ENCODE results near the gene DPP7.

The DPP7 gene

DNA sequence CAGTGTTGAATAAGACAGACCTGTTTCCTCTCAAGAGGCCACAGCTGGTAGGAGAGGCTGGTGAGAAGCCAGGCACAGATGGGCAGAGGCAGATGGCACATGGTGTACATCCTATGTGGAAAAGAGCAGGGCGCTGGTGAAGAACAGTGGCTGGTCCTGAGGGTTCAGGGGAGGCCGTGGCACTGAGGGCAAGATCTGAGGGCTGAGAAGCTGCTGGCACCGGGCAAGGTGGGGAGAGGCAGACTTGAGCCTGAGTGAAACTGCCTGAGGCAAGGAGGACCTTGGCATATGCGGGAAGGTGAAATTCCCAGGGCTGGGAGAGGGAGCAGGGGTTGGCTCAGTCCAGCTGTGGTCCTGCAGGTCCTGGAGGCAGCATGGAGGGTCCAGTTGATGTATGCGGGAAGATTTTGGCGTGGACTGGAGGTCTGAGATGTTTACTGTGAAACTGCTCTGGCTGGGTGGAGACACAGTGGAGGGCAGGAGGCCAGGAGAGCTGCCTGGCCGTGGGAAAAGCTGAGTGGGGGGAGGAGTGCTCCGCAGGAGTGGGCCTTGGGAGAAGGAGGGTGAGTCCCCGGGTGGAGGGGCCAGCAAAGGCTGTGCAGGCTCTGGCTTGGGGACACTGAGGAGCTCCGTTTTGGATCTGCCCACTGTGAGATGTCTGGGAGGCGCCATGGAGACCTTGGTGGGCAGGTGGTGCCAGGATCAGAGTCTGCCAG, 25.1 kb downstream of the DPP7 start:
- Histone ChIP-seq H3K9me2 (replicated peaks; ENCODE audit: insufficient read depth, low read length) (no peaks in the 10 kb centered on the region), H3F3A (ENCODE audit: insufficient read depth) (peaks cover 4% of the 10 kb centered on the region; the same call in 1 of the 2 replicates), H3K4me2 (ENCODE audit: low read depth, low read length, poor library complexity, severe bottlenecking) (no peak overlapping the region), H3K27ac (ENCODE audit: low read depth, low read length) (no peak overlapping the region), H4K20me1 (ENCODE audit: low read depth, low read length) (no peaks in the 10 kb centered on the region), H3K9ac (ENCODE audit: low read length) (no peak overlapping the region), H3K36me3 (ENCODE audit: low read length) (no peaks in the 10 kb centered on the region), H3K79me2 (ENCODE audit: insufficient read depth, low read length) (no peaks in the 10 kb centered on the region), H3K4me3 (ENCODE audit: insufficient read depth, low read length, poor library complexity, severe bottlenecking) (no peak overlapping the region), H3K9me3 (ENCODE audit: insufficient read depth, low read length) (no peaks in the 10 kb centered on the region), H3K27me3 (ENCODE audit: low read length) (no peaks in the 10 kb centered on the region), H2AFZ (ENCODE audit: low read depth, low read length, severe bottlenecking) (no peak overlapping the region)
- TF ChIP-seq, protein P1, sequence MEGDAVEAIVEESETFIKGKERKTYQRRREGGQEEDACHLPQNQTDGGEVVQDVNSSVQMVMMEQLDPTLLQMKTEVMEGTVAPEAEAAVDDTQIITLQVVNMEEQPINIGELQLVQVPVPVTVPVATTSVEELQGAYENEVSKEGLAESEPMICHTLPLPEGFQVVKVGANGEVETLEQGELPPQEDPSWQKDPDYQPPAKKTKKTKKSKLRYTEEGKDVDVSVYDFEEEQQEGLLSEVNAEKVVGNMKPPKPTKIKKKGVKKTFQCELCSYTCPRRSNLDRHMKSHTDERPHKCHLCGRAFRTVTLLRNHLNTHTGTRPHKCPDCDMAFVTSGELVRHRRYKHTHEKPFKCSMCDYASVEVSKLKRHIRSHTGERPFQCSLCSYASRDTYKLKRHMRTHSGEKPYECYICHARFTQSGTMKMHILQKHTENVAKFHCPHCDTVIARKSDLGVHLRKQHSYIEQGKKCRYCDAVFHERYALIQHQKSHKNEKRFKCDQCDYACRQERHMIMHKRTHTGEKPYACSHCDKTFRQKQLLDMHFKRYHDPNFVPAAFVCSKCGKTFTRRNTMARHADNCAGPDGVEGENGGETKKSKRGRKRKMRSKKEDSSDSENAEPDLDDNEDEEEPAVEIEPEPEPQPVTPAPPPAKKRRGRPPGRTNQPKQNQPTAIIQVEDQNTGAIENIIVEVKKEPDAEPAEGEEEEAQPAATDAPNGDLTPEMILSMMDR (IDR thresholded peaks at IDR 0.05; ENCODE audit: insufficient read depth, low read length, poor library complexity, severe bottlenecking) = no peak
- TF ChIP-seq EZH2phosphoT487 (conservative IDR thresholded peaks at IDR 0.05; ENCODE audit: low read length) = no peak

DNA sequence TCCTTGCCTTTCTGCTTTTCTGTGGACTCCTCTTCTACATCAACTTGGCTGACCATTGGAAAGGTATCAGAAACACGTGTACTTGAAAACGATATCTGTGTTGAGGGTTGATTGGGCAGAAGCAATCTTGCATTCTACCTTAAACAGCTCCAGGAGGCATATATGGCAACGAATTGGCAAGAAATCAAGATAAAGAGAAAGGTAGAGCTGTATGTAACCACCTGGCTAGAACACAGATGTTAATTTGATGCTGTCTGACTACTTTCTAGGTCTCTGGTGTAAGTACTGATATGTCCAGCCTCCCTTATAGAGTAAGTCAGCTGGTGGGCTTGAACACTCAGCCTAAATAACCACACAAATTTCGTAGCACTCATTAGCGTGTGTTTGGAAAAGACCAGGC, 26.4 kb downstream of the DPP7 start:
- H3K9ac ChIP-seq (ENCODE audit: low read length) = peak overlapping the region; percentile 90
- no peak overlapping the region for H3K4me3 ChIP-seq (ENCODE audit: insufficient read depth, low read length, poor library complexity, severe bottlenecking)
- H4K20me1 ChIP-seq (ENCODE audit: low read depth, low read length) = no peaks in the 10 kb centered on the region
- H2AFZ ChIP-seq (ENCODE audit: low read depth, low read length, severe bottlenecking) = no peak overlapping the region
- peaks cover 4% of the 10 kb centered on the region for H3F3A ChIP-seq (ENCODE audit: insufficient read depth)
- H3K27ac ChIP-seq (ENCODE audit: low read depth, low read length) = no peak overlapping the region
- H3K27me3 ChIP-seq (ENCODE audit: low read length) = no peaks in the 10 kb centered on the region
- TF ChIP-seq, protein P1 (IDR thresholded peaks at IDR 0.05; ENCODE audit: insufficient read depth, low read length, poor library complexity, severe bottlenecking) = no peak
- TF ChIP-seq EZH2phosphoT487 (conservative IDR thresholded peaks at IDR 0.05; ENCODE audit: low read length) = no peak
- H3K36me3 ChIP-seq (ENCODE audit: low read length) = no peaks in the 10 kb centered on the region
- H3K4me2 ChIP-seq (ENCODE audit: low read depth, low read length, poor library complexity, severe bottlenecking) = peak overlapping the region; percentile 81
- no peaks in the 10 kb centered on the region for H3K9me3 ChIP-seq (ENCODE audit: insufficient read depth, low read length)
- H3K9me2 ChIP-seq (replicated peaks; ENCODE audit: insufficient read depth, low read length) = no peaks in the 10 kb centered on the region
- no peaks in the 10 kb centered on the region for H3K79me2 ChIP-seq (ENCODE audit: insufficient read depth, low read length)

DNA sequence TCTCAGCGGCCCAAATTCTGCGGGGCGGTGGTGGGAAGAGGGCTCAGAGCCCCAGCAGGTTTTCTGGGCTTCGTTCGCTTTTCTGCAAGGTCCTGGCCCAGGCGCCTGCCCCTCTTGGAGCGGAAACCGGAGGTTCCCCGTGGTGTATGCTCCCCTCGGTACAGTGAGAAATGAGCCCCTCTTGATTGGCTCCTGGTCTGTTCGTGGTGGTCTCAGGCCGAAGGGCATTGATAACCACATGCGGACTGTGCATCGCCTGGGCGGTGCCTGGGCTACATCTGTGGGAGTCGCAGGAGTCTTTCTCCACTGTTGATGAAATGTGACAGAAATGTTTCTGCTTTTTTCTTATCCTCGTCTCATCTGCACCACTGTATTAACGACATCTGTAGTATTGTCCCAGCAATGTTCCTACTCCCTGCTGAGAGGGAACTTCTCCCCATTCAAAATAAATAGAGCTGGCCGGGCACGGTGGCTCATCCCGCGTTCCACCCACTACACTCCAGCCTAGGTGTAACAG, 27.1 kb downstream of the DPP7 start:
- no peaks in the 10 kb centered on the region for H3K27me3 ChIP-seq (ENCODE audit: low read length)
- peak overlapping the region; percentile 83 for H2AFZ ChIP-seq (ENCODE audit: low read depth, low read length, severe bottlenecking)
- H3K4me2 ChIP-seq (ENCODE audit: low read depth, low read length, poor library complexity, severe bottlenecking) = peak overlapping the region; percentile 81
- H3K4me3 ChIP-seq (ENCODE audit: insufficient read depth, low read length, poor library complexity, severe bottlenecking) = peak overlapping the region; percentile 83
- no peaks in the 10 kb centered on the region for H3K79me2 ChIP-seq (ENCODE audit: insufficient read depth, low read length)
- H3K27ac ChIP-seq (ENCODE audit: low read depth, low read length) = peak overlapping the region; percentile 53
- H3K9ac ChIP-seq (ENCODE audit: low read length) = peak overlapping the region; percentile 90
- no peaks in the 10 kb centered on the region for H4K20me1 ChIP-seq (ENCODE audit: low read depth, low read length)
- H3K36me3 ChIP-seq (ENCODE audit: low read length) = no peaks in the 10 kb centered on the region
- H3K9me2 ChIP-seq (replicated peaks; ENCODE audit: insufficient read depth, low read length) = no peaks in the 10 kb centered on the region
- TF ChIP-seq EZH2phosphoT487 (conservative IDR thresholded peaks at IDR 0.05; ENCODE audit: low read length) = no peak
- TF ChIP-seq, protein P1 (IDR thresholded peaks at IDR 0.05; ENCODE audit: insufficient read depth, low read length, poor library complexity, severe bottlenecking) = no peak
- H3F3A ChIP-seq (ENCODE audit: insufficient read depth) = peaks cover 4% of the 10 kb centered on the region
- no peaks in the 10 kb centered on the region for H3K9me3 ChIP-seq (ENCODE audit: insufficient read depth, low read length)

Data from SU-DHL-6 (cell line).